Epithelial cell of proximal tubule (primary cell): ENCODE data around the gene SPATC1L. TPM values are rescaled to one million over a fixed set of nuclear protein-coding genes. Genes with fewer than 3 reads are reported as not detected.

Source experiments
- DNase-seq: peaks from one replicate; pipeline ENCODE4 v3.0.0-alpha.2; 2011; ENCODE audit warnings: low read depth
- H3K4me3 ChIP-seq: 2 replicates; pipeline ENCODE4 v1.5.1; 2011; ENCODE audit warnings: low read depth, mild to moderate bottlenecking, low read length
- total RNA-seq: library from RNA; depleted of rRNA; stranded (reverse); fragments of >200 nt; gene quantifications from 2 replicates; pipeline ENCODE4 v1.2.3, GENCODE V29; 2015
- TF ChIP-seq, protein P1 (sequence below): conservative IDR thresholded peaks from 2 replicates; pipeline ENCODE4 v1.5.1; 2012; ENCODE audit warnings: low read depth, mild to moderate bottlenecking, low read length

SPATC1L gene
- total RNA-seq, 1 donor from 2014 or later = 22.0 TPM

DNA sequence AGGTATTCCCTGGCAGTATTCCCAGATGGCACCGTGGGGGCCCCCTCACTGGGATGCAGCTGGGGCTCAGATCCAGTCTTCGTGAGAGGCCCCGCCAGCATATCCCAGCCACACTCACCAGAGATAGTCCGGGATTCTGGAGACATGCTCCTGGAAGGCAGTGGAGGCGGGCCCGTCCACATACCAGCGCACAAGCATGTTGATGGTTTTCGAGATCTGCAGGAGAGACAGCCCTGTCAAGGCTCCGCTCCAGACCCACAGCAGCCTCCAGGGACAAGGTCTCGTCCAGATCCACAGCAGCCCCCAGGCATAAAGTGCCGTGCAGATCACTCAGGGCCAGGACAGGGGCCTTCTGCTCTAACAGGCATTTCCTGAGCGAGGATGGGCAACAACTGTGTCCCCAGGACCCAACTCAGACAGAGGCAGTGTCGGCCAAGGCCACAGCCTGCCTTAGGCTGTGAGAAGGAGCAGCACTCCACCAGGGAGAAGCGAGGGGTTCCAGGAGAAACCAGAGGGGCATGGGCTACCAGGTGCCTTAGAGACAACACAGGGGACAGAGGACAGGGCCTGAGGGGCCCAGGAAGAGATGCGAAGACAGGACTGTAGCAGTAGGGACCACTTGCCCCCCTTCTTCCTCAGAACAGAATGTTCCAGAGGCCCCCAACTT lies 29.5 kb upstream of the SPATC1L start:
- TF ChIP-seq, protein P1, sequence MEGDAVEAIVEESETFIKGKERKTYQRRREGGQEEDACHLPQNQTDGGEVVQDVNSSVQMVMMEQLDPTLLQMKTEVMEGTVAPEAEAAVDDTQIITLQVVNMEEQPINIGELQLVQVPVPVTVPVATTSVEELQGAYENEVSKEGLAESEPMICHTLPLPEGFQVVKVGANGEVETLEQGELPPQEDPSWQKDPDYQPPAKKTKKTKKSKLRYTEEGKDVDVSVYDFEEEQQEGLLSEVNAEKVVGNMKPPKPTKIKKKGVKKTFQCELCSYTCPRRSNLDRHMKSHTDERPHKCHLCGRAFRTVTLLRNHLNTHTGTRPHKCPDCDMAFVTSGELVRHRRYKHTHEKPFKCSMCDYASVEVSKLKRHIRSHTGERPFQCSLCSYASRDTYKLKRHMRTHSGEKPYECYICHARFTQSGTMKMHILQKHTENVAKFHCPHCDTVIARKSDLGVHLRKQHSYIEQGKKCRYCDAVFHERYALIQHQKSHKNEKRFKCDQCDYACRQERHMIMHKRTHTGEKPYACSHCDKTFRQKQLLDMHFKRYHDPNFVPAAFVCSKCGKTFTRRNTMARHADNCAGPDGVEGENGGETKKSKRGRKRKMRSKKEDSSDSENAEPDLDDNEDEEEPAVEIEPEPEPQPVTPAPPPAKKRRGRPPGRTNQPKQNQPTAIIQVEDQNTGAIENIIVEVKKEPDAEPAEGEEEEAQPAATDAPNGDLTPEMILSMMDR = no peak
- no peak for DNase-seq

DNA sequence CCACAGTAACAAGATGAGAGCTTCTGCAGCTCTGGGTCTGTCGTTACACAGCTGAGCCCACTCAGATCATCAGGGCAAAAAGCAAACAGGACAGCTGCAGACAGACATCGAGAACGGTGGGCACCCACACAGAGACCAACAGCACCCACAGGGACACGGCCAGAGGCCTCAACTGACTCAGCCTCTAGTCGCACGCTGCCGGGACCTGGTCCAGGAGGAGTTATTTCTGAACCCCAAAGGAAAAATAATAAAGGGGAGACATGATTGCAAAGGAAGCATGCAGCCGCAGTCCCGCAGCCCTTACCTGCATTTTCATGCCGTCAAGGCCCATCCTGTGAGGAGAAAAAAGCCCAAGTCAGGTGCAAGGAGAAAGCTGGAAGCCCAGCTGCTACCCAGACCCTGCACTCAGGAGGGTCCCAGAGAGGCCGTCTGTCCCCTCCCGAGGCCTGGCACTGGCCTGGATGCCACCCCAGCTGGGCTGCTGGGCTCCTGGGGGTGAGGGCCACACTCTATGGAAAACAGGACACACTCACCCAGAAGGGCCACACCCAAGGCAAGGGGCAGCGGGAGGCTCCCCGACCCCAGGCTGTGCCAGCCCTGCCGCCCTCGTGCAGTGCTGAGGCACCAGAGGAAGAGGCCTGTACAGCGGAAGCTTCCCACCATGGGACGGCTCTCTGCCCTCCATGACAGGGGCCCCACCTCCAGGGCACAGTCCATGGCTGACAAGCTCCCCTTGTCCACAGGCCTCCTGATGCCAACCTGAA lies 28.6 kb upstream of the SPATC1L start:
- no peak overlapping the region for H3K4me3 ChIP-seq
- TF ChIP-seq, protein P1 = no peak
- DNase-seq = no peak

More for the DNA sequence above, 29.5 kb upstream of the SPATC1L start:
- H3K4me3 ChIP-seq = no peak overlapping the region

DNA sequence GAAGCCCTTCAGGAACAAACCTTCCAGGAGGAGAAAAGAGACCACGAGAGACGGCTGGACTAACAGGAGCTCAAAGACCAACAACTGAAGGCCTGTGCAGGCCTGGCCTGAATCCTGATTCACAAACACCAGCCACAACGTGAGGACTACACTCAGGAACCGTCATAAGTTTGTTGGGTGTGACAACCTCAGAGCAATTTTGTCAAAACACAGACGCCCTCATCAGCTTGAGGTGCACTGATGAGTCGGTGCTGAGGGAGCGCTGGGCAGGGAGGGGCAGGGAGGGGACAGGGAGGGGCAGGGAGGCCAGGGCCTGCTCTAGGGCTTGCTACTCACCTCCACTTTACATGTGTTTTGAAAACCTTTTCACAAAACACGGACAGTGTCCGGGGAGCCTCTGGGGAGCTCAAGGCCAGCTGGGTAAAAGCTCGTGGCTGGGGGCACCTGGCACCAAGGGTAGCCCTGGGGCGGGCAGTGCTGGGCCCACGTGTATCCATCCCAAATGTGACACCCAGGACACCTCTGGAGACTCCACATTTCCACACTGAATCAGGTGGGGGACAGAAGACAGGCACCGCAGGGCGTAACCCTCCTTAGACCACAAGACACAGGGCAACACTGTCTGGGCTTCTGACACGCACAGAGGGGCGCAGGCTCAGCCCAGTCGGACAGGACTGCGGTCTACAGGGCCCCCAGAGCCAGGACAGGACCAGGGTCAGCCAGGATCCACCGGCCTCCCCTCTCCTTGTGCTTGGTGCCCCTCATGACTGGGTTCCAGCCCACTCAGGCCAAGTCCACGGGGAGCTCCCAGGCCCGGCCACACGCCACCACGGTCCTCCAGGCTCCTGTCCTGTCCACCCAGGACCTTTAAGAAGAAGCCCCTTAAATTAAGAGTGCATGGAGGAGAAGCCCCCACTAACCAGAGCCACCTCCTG lies 27.8 kb upstream of the SPATC1L start:
- TF ChIP-seq, protein P1 = no peak
- H3K4me3 ChIP-seq = no peak overlapping the region
- no peak for DNase-seq

DNA sequence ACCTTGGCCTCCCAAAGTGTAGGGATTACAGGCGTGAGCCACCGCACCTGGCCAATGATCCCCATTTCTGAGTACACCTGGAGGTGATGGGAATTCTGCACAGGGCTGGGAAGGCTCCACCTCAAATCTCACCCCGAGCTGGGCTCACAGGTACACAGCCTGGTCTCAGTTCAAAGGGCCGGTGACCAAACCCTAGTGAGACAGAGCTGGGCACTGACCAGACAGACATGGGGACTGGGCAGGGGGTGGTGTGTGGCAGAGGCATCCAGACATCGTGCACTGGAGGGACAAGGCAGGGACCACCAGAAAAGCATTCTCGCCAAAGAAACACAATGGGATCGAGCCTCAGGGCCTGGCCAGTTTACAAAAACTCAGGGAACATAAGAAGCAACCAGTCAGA lies 27.1 kb upstream of the SPATC1L start:
- TF ChIP-seq, protein P1 = no peak
- DNase-seq = no peak
- H3K4me3 ChIP-seq = no peak overlapping the region

DNA sequence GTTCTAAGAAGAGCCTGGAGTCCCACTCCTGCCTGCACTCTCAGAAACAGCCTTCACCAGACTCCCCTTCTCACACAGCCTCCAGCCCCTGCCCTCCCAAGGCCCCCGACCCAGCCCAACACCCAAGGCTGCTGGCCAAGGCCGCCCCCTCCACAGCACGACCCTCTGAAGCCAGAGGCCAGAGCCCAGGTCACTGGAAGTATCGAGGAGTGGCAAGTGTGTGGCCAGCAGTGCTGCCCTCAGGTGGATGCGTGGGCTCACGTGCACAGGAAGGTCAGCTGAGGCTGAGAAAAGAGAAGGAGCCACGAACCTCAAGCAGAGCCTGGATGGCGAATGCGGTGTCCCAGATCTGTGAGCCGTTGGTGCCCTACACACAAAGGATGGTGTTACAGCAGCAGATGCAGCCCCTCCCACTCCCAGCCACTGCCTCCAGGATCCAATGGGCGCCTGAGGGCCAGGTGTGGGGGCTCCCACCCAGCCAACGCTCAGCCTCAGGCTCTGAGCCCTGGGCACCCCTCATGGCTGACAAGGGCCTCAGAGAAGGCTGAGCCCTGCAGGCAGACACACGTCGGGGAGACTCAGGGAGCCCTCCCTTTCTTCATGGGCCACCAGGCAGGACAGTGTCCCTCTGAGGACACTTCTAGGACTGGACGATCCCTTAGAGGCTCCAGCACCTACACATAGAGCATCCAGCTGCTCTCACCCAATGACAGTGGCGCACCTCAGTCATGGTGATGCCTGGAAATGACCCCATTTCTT lies 26.3 kb upstream of the SPATC1L start:
- H3K4me3 ChIP-seq = no peak overlapping the region
- DNase-seq = no peak
- TF ChIP-seq, protein P1 = peak; percentile 25
